Neural crest cell (in vitro differentiated cells): ENCODE measurements around the gene BCAT1. TPM values are rescaled to one million over a fixed set of nuclear protein-coding genes. Genes with fewer than 3 reads are reported as not detected.

ENCODE experiments used
- DNase-seq: peaks from one replicate; pipeline ENCODE4 v3.0.0; 2021; ENCODE audit warnings: low read depth, mixed read lengths, low spot score
- H3K27ac Mint-ChIP-seq: one replicate; pipeline ENCODE4 v1.8.0; 2021; ENCODE audit warnings: mild to moderate bottlenecking, mixed read lengths; ENCODE audit not compliant: unreplicated experiment
- H3K27me3 Mint-ChIP-seq: 2 replicates; pipeline ENCODE4 v1.8.0; 2021; ENCODE audit warnings: low read depth, mild to moderate bottlenecking, mixed read lengths
- H3K36me3 Mint-ChIP-seq: 2 replicates; pipeline ENCODE4 v1.8.0; 2021; ENCODE audit warnings: low read depth, mild to moderate bottlenecking, mixed read lengths
- H3K4me1 Mint-ChIP-seq: 2 replicates; pipeline ENCODE4 v1.8.0; 2021; ENCODE audit warnings: mixed read lengths
- H3K4me3 Mint-ChIP-seq: one replicate; pipeline ENCODE4 v1.8.0; 2021; ENCODE audit warnings: mild to moderate bottlenecking, mixed read lengths
- H3K9me3 Mint-ChIP-seq: 2 replicates; pipeline ENCODE4 v1.8.0; 2021; ENCODE audit warnings: mixed read lengths
- total RNA-seq: library from RNA; stranded (reverse); gene quantifications from 2 replicates; pipeline ENCODE4 v1.2.1, GENCODE V29; 2021
- TF ChIP-seq, protein P1 (sequence below): fragments of 200-600 bp; sonication (generic); conservative IDR thresholded peaks from 2 replicates; pipeline ENCODE4 v1.5.0; 2021; ENCODE audit warnings: antibody characterized with exemption, mild to moderate bottlenecking

BCAT1 gene
- total RNA-seq, 1 donor from 2014 or later = 199 TPM

DNA sequence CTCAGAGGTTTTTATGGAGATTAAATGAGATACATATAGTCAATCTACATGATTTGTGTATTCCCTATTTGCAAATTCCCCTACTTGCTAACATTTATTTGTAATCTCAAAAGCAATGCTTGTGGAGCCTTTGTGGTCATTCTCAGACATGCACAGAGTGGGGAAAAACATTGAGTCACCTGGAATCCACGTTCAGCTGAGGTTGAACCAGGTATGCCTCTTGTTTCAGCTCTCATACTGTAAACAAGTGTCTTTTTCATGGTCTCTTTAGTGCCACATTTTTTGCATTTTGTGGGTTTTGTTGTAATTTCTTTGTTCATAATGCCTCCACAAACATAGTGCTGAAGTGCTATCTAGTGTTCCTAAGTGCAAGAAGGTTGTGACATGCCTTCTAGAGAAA is 181.9 kb downstream of the BCAT1 start:
- Mint-ChIP-seq H3K27ac (no peak overlapping the region), H3K4me1 (peaks cover 12% of the 10 kb centered on the region), H3K27me3 (no peaks in the 10 kb centered on the region), H3K36me3 (peaks cover 6% of the 10 kb centered on the region), H3K9me3 (peaks cover 20% of the 10 kb centered on the region), H3K4me3 (no peak overlapping the region)
- TF ChIP-seq, protein P1, sequence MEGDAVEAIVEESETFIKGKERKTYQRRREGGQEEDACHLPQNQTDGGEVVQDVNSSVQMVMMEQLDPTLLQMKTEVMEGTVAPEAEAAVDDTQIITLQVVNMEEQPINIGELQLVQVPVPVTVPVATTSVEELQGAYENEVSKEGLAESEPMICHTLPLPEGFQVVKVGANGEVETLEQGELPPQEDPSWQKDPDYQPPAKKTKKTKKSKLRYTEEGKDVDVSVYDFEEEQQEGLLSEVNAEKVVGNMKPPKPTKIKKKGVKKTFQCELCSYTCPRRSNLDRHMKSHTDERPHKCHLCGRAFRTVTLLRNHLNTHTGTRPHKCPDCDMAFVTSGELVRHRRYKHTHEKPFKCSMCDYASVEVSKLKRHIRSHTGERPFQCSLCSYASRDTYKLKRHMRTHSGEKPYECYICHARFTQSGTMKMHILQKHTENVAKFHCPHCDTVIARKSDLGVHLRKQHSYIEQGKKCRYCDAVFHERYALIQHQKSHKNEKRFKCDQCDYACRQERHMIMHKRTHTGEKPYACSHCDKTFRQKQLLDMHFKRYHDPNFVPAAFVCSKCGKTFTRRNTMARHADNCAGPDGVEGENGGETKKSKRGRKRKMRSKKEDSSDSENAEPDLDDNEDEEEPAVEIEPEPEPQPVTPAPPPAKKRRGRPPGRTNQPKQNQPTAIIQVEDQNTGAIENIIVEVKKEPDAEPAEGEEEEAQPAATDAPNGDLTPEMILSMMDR = no peak
- no peak for DNase-seq

DNA sequence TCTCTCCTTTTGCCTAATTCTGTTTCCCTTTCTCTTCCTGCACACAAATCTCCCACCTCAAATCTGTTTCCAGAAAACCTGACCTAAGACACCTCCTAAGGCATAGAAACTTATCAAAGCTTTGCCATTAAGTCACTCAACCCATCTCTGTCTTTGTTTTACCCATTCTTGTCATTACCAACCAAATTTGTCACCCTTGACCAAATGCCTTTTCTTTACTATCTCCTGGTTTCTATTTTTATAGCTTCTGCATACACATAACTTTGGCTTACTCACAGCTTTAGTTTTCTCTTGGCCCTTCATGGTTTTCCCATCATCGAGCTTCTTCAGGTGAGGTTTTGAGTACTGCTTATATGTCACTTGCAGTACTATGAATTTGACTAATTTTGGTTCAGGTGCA is 184.2 kb downstream of the BCAT1 start:
- Mint-ChIP-seq H3K36me3 (peaks cover 6% of the 10 kb centered on the region), H3K9me3 (peaks cover 17% of the 10 kb centered on the region), H3K27ac (no peak overlapping the region), H3K27me3 (no peaks in the 10 kb centered on the region), H3K4me1 (peaks cover 20% of the 10 kb centered on the region), H3K4me3 (no peak overlapping the region)
- no peak for DNase-seq
- TF ChIP-seq, protein P1 = no peak

DNA sequence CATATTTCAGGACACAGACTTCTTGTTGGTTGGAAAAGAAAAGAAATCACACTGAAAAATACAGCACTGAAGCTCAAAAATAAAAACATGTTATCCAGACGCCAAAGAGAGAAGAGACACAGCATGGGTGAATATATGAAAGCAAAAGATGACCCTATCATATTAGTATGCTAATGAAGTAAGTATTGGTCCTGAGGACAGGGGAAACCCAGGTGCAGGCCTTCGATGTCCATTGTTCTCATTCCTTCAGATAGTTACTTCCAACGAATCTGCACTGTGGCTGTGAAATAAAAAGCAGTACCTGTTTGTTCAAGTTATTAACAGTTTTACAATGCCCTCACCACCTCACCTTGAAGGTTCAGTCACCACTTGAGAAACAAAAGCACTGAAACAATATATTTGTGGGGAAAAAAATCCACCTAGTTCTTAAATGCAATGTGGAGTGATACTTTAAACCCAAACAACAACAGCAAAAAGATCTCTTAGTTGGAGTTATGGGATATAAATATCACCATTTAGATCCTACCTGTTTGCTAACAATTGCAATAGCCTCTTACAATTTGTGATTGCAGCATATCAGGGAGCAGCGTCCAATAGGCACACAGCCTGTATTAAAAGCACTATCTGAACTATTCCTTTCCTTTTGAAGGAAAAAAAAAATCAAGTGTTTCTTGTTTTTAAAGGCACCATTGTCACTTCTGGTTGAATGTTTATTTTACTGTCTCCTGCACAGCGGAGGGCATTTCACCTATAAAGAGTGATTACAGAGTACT is 188.1 kb downstream of the BCAT1 start:
- Mint-ChIP-seq H3K4me1 (peaks cover 56% of the 10 kb centered on the region), H3K27ac (peak overlapping the region; percentile 96), H3K36me3 (peaks cover 6% of the 10 kb centered on the region), H3K27me3 (no peaks in the 10 kb centered on the region), H3K9me3 (peaks cover 15% of the 10 kb centered on the region), H3K4me3 (peak overlapping the region; percentile 41)
- DNase-seq = no peak
- TF ChIP-seq, protein P1 = no peak

DNA sequence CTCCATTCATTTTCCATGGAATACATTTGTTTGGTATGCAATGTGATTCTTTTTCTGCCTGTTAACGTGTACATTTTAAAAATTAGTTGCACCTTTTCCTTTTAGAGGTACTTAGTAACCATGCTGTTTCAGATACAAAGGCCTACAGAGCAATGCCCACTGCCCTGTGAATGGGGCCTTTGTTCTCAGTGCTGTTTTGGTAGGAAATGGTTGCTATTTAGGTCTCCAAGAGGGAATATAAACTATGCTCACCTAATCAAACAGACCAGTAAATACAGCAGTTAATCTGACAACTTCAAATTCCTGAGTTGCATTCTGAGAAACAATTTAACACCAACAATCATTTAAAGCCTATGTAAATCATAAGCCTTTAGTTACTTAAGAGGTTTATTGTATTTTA is 188.7 kb downstream of the BCAT1 start:
- no peaks in the 10 kb centered on the region for H3K27me3 Mint-ChIP-seq
- no peaks in the 10 kb centered on the region for H3K36me3 Mint-ChIP-seq
- H3K9me3 Mint-ChIP-seq = peaks cover 9% of the 10 kb centered on the region
- DNase-seq = no peak
- TF ChIP-seq, protein P1 = no peak
- H3K27ac Mint-ChIP-seq = peak overlapping the region; percentile 96
- H3K4me3 Mint-ChIP-seq = peak overlapping the region; percentile 41
- H3K4me1 Mint-ChIP-seq = peaks cover 62% of the 10 kb centered on the region

Other genes starting within 250 kb of the BCAT1 start
- 0.37 and 0.77 TPM in 2 replicates for gene DNAI7, start 246.1 kb upstream of the BCAT1 start, total RNA-seq
- gene ETFRF1, start 246.1 kb upstream of the BCAT1 start, total RNA-seq = 13.4 and 14.1 TPM in 2 replicates